ENCODE data around the gene FAM98A.
A peak's percentile ranks its signal among the peaks of the same experiment; 100 is the strongest.

The FAM98A gene

DNA sequence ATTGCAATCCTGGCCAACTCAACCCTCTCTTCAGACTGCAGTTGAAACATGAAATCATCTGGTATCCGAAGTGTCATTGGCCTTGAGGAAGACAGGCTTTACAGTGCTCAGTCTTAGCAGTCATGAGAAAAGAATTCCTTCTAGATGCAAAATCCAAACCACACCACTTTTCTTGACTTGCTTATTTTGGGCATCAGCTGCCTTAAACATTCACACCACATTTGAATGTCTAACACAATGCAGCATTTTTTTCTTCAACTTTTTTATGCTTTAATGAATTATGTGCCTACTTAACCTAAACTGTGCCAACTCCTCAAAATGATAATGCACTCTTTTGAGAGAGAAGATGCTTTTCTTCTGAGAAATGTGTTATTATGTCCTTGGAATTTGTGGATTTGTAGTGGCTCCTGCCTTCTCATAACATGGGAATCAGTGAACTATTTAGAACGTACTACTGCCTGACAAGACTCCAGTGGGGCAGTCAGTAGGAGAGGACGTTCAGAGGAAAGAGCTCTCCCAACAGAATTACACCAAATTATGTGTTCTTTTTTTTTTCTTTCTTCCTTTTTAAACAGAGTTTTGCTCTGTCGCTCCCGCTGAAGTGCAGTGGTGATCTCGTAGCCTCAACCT is 3.2 kb upstream of the FAM98A start:
- TF ChIP-seq PRDM6 (tag by site-specific recombination; IDR thresholded peaks at IDR 0.05) (no peak), ZEB2 (tag by site-specific recombination; IDR thresholded peaks at IDR 0.05) (no peak), ZNF776 (tag by site-specific recombination; IDR thresholded peaks at IDR 0.05; ENCODE audit: borderline replicate concordance) (no peak), ZNF23 (tag by site-specific recombination; IDR thresholded peaks at IDR 0.05; ENCODE audit: borderline replicate concordance) (no peak), ZNF112 (tag by site-specific recombination; IDR thresholded peaks at IDR 0.05) (no peak), ZNF335 (tag by site-specific recombination; conservative IDR thresholded peaks at IDR 0.05) (no peak), ZNF548 (tag by site-specific recombination; IDR thresholded peaks at IDR 0.05) (no peak), ZNF24 (tag by site-specific recombination; IDR thresholded peaks at IDR 0.05) (no peak), ZNF350 (tag by site-specific recombination; IDR thresholded peaks at IDR 0.05) (no peak), ZNF341 (tag by site-specific recombination; IDR thresholded peaks at IDR 0.05; ENCODE audit: low read depth) (no peak), ZNF133 (tag by site-specific recombination; IDR thresholded peaks at IDR 0.05) (no peak), PRDM2 (tag by site-specific recombination; IDR thresholded peaks at IDR 0.05; ENCODE audit: borderline replicate concordance) (no peak)
- no peak overlapping the region for H3K27ac ChIP-seq (ENCODE audit: extremely low read depth, low read depth, low read length)
- no peaks in the 10 kb centered on the region for H3K4me1 ChIP-seq (ENCODE audit: control insufficient read depth, insufficient read depth, low read length)
- H3K4me3 ChIP-seq (ENCODE audit: low read depth, low read length) = no peak overlapping the region
- ChIA-PET CTCF (interaction anchor here (0.6 to 0.7 kb wide), 2 partner anchors 18 to 126 kb away, joined by 3 read pairs; no protein-coding TSS in a partner anchor), POLR2A (no interaction called here)
- no peaks in the 10 kb centered on the region for H3K36me3 ChIP-seq (ENCODE audit: control insufficient read depth in 2 of 2, insufficient read depth in 1 of 2, low read length in 2 of 2)
- no peaks in the 10 kb centered on the region for H3K9me3 ChIP-seq (ENCODE audit: control insufficient read depth, insufficient read depth, low read depth, low read length)

GRCh38 chr2:33599943-33600192 is 769 bp upstream of the FAM98A start:
- Histone ChIP-seq H3K36me3 (ENCODE audit: control insufficient read depth in 2 of 2, insufficient read depth in 1 of 2, low read length in 2 of 2) (peaks cover 0 to 6% of the 10 kb centered on the region in 2 experiments; a peak in 2 of 3 replicates), H3K27ac (ENCODE audit: extremely low read depth, low read depth, low read length) (no peak overlapping the region), H3K4me3 (ENCODE audit: low read depth, low read length) (peak overlapping the region; percentile 99), H3K4me1 (ENCODE audit: control insufficient read depth, insufficient read depth, low read length) (no peaks in the 10 kb centered on the region), H3K9me3 (ENCODE audit: control insufficient read depth, insufficient read depth, low read depth, low read length) (no peaks in the 10 kb centered on the region)
- ChIA-PET POLR2A (interaction anchor here (0.6 to 1.2 kb wide), 4 partner anchors 17 to 972 kb away, joined by 3 to 4 read pairs (median 3); partner anchors contain the start of genes RASGRP3 and TTC27), CTCF (interaction anchor here (0.5 to 0.9 kb wide), 3 partner anchors 17 to 568 kb away, joined by 3 to 6 read pairs (median 3); no protein-coding TSS in a partner anchor)
- TF ChIP-seq ZNF521 (tag by site-specific recombination; IDR thresholded peaks at IDR 0.05) = no peak
- TF ChIP-seq ZNF473 (tag by site-specific recombination; IDR thresholded peaks at IDR 0.05) = no peak
- 0 out of 2 replicates have a peak, but pooled peaks have one; percentile 7 for TF ChIP-seq ZNF660 (tag by site-specific recombination; IDR thresholded peaks at IDR 0.05)
- no peak for TF ChIP-seq ZBTB26 (tag by site-specific recombination; optimal IDR thresholded peaks at IDR 0.05)
- TF ChIP-seq SCRT2 (tag by site-specific recombination; IDR thresholded peaks at IDR 0.05) = 0 out of 2 replicates have a peak, but pooled peaks have one; percentile 59
- TF ChIP-seq ZNF629 (tag by site-specific recombination; IDR thresholded peaks at IDR 0.05) = no peak
- TF ChIP-seq ZNF561 (tag by site-specific recombination; IDR thresholded peaks at IDR 0.05; ENCODE audit: borderline replicate concordance) = no peak
- TF ChIP-seq CTCF (tag by site-specific recombination; IDR thresholded peaks at IDR 0.05) = no peak
- TF ChIP-seq ZBTB21 (tag by site-specific recombination; IDR thresholded peaks at IDR 0.05) = no peak
- TF ChIP-seq ZNF391 (tag by site-specific recombination; IDR thresholded peaks at IDR 0.05; ENCODE audit: borderline replicate concordance, low read depth) = no peak
